H9 (cell line): ENCODE measurements around the gene RAB3IL1. TPM values are rescaled to one million over a fixed set of nuclear protein-coding genes. Genes with fewer than 3 reads are reported as not detected.

ENCODE experiments used
- DNase-seq: peaks from one replicate; pipeline ENCODE4 v3.0.0-alpha.2; 2017
- H2AFZ ChIP-seq: one replicate; pipeline ENCODE4 v1.6.1; 2013; ENCODE audit warnings: mild to moderate bottlenecking, low read length, control low read depth, moderate library complexity
- H2AK5ac ChIP-seq: 2 replicates; pipeline ENCODE4 v1.6.1; 2013; ENCODE audit warnings: low read length, control low read depth, mixed read lengths; ENCODE audit not compliant: insufficient read length
- H2BK120ac ChIP-seq: one replicate; pipeline ENCODE4 v1.6.1; 2013; ENCODE audit warnings: low read depth, mild to moderate bottlenecking, low read length, control low read depth, inconsistent platforms; ENCODE audit not compliant: poor library complexity, severe bottlenecking
- H2BK12ac ChIP-seq: 2 replicates; pipeline ENCODE4 v1.6.1; 2013; ENCODE audit warnings: low read length, control low read depth, mixed read lengths, low read depth; ENCODE audit not compliant: insufficient read length
- H2BK15ac ChIP-seq: 2 replicates; pipeline ENCODE4 v1.6.1; 2013; ENCODE audit warnings: low read depth, low read length, control low read depth
- H2BK20ac ChIP-seq: one replicate; pipeline ENCODE4 v1.6.1; 2013; ENCODE audit warnings: low read depth, mild to moderate bottlenecking, low read length, control low read depth, inconsistent platforms; ENCODE audit not compliant: poor library complexity, severe bottlenecking
- H2BK5ac ChIP-seq: 2 replicates; pipeline ENCODE4 v1.6.1; 2013; ENCODE audit warnings: low read length, control low read depth, mixed read lengths; ENCODE audit not compliant: insufficient read length
- H3K14ac ChIP-seq: 2 replicates; pipeline ENCODE4 v1.6.1; 2013; ENCODE audit warnings: low read length, control low read depth; ENCODE audit not compliant: insufficient read depth
- H3K18ac ChIP-seq: 2 replicates; pipeline ENCODE4 v1.6.1; 2013; ENCODE audit warnings: low read depth, mild to moderate bottlenecking, mixed read lengths, low read length, control low read depth; ENCODE audit not compliant: insufficient read length
- H3K23ac ChIP-seq: 2 replicates; pipeline ENCODE4 v1.6.1; 2013; ENCODE audit warnings: low read length, control low read depth, mixed read lengths, low read depth; ENCODE audit not compliant: insufficient read length
- H3K23me2 ChIP-seq: 2 replicates; pipeline ENCODE4 v1.6.1; 2013; ENCODE audit warnings: low read depth, mild to moderate bottlenecking, mixed read lengths, low read length, control low read depth; ENCODE audit not compliant: insufficient read length, poor library complexity, severe bottlenecking
- H3K27ac ChIP-seq: 2 replicates; pipeline ENCODE4 v1.5.1; 2013; ENCODE audit warnings: low read length, control low read depth, mixed read lengths, low read depth; ENCODE audit not compliant: insufficient read length
- H3K27me3 ChIP-seq: 2 replicates; pipeline ENCODE4 v1.6.1; 2013; ENCODE audit warnings: low read length, control low read depth, inconsistent platforms; ENCODE audit not compliant: insufficient read depth
- H3K4ac ChIP-seq: 2 replicates; pipeline ENCODE4 v1.6.1; 2013; ENCODE audit warnings: low read depth, mild to moderate bottlenecking, control low read depth, inconsistent platforms, low read length, moderate library complexity
- H3K4me1 ChIP-seq: 2 replicates; pipeline ENCODE4 v1.6.1; 2013; ENCODE audit warnings: low read length, control low read depth, inconsistent platforms; ENCODE audit not compliant: insufficient read depth
- H3K4me2 ChIP-seq: 2 replicates; pipeline ENCODE4 v1.6.1; 2013; ENCODE audit warnings: low read length, control low read depth, mixed read lengths; ENCODE audit not compliant: insufficient read length, insufficient read depth
- H3K56ac ChIP-seq: 2 replicates; pipeline ENCODE4 v1.6.1; 2013; ENCODE audit warnings: low read depth, mild to moderate bottlenecking, mixed read lengths, low read length, control low read depth; ENCODE audit not compliant: insufficient read length
- H3K79me1 ChIP-seq: 2 replicates; pipeline ENCODE4 v1.6.1; 2013; ENCODE audit warnings: low read depth, mild to moderate bottlenecking, moderate library complexity, low read length, control low read depth, inconsistent platforms; ENCODE audit not compliant: insufficient read depth, poor library complexity, severe bottlenecking
- H3K79me2 ChIP-seq: 2 replicates; pipeline ENCODE4 v1.6.1; 2013; ENCODE audit warnings: low read length, control low read depth, inconsistent platforms; ENCODE audit not compliant: insufficient read depth
- H3K9ac ChIP-seq: 2 replicates; pipeline ENCODE4 v1.6.1; 2013; ENCODE audit warnings: low read length, control low read depth, mixed read lengths; ENCODE audit not compliant: insufficient read length; ENCODE audit errors: extremely low read depth
- H3K9me3 ChIP-seq: one replicate; pipeline ENCODE4 v1.6.1; 2013; ENCODE audit warnings: low read depth, low read length, inconsistent platforms; ENCODE audit not compliant: control insufficient read depth
- H3T11ph ChIP-seq: one replicate; pipeline ENCODE4 v1.6.1; 2013; ENCODE audit warnings: mild to moderate bottlenecking, low read length, control low read depth, inconsistent platforms
- H4K20me1 ChIP-seq: one replicate; pipeline ENCODE4 v1.6.1; 2013; ENCODE audit not compliant: control insufficient read depth, insufficient read length, insufficient read depth
- H4K5ac ChIP-seq: 2 replicates; pipeline ENCODE4 v1.6.1; 2013; ENCODE audit warnings: low read depth, mild to moderate bottlenecking, mixed read lengths, low read length, control low read depth; ENCODE audit not compliant: insufficient read length
- H4K8ac ChIP-seq: replicated peaks from 2 replicates; pipeline ENCODE4 v1.6.1; 2013; ENCODE audit warnings: low read length, control low read depth, mixed read lengths, low read depth; ENCODE audit not compliant: insufficient read length
- H4K91ac ChIP-seq: 2 replicates; pipeline ENCODE4 v1.6.1; 2013; ENCODE audit warnings: low read depth, mild to moderate bottlenecking, moderate library complexity, mixed read lengths, low read length, control low read depth; ENCODE audit not compliant: insufficient read length
- H3K27ac Mint-ChIP-seq, 3 experiments: 2 replicates in 2 of 3; 3 replicates in 1 of 3; pipeline ENCODE4 v1.8.0; 2020 to 2021; ENCODE audit warnings: mixed read lengths in 3 of 3, mild to moderate bottlenecking in 1 of 3, moderate library complexity in 1 of 3
- H3K27me3 Mint-ChIP-seq: 2 replicates; pipeline ENCODE4 v1.8.0; 2021; ENCODE audit warnings: low read depth, mild to moderate bottlenecking, moderate library complexity, mixed read lengths
- H3K36me3 Mint-ChIP-seq, 3 experiments: 2 replicates in 2 of 3; 3 replicates in 1 of 3; pipeline ENCODE4 v1.8.0; 2020 to 2021; ENCODE audit warnings: low read depth in 3 of 3, mixed read lengths in 3 of 3; ENCODE audit not compliant: insufficient read depth in 1 of 3
- H3K4me1 Mint-ChIP-seq, 2 experiments: 2 replicates each; pipeline ENCODE4 v1.8.0; 2020; ENCODE audit warnings: mixed read lengths in 2 of 2
- H3K4me3 Mint-ChIP-seq, 2 experiments: 2 replicates in 1 of 2; 3 replicates in 1 of 2; pipeline ENCODE4 v1.8.0; 2020 to 2021; ENCODE audit warnings: mild to moderate bottlenecking in 2 of 2, mixed read lengths in 2 of 2, moderate library complexity in 1 of 2
- H3K9me3 Mint-ChIP-seq, 2 experiments: 2 replicates in 1 of 2; 3 replicates in 1 of 2; pipeline ENCODE4 v1.8.0; 2020; ENCODE audit warnings: mild to moderate bottlenecking in 2 of 2, mixed read lengths in 2 of 2, moderate library complexity in 1 of 2
- WGBS: extraction: QIAGEN DNeasy Blood & Tissue Kit; methylation state at CpG from one replicate; pipeline ENCODE4 v1.1.7; 2013; ENCODE audit warnings: missing lambda C conversion rate, low lambda C conversion rate, mixed read lengths; ENCODE audit not compliant: insufficient read length; ENCODE audit errors: extremely low coverage; 5-methylcytosine and 5-hydroxymethylcytosine counted together
- total RNA-seq: library from RNA; stranded (reverse); gene quantifications from 2 replicates; pipeline ENCODE4 v1.2.1, GENCODE V29; 2021
- TF ChIP-seq, protein P1 (sequence below): fragments of 200-600 bp; sonication (generic); conservative IDR thresholded peaks from 3 replicates; pipeline ENCODE4 v1.8.0; 2021; ENCODE audit warnings: antibody characterized with exemption, mild to moderate bottlenecking

RAB3IL1 gene
- total RNA-seq, 1 experiment from 2014 or later: 2.4 TPM

DNA sequence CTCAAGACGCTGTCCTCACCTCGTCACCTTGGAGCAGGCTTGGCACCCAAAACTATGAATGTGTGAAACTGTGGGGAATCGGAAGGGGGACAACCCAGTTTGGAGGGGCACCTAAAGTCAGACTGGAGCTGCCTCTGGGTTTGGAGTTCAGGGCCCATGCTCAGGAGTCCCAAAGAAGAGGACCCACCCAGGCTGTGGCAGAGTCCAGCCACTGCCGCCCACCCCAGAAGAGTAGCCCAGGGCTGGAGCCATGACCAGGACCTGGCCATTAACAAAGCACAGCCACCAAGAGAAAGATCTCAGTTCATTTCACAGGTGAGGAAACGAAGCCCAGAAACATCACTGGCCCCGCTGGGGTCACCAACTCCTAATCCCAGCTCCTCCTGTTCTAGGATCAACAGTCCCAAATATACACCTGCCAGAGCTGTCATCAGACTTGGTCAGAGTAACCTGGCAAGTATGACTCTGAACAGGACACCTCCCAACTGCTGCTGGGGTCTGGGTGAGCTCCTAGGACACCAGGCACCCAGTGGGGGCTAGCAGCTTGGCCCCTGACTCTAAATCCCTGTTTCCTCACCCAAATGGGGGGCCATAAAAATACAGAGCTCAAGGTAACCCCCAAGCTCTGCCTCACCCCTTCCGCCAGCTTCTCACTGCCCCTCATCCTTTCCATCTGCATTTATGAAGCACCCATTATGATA, 2.7 kb downstream of the RAB3IL1 start:
- H3K4me3 Mint-ChIP-seq: no peak overlapping the region
- Histone ChIP-seq H3K4ac (no peak overlapping the region), H2AFZ (no peak overlapping the region), H3K79me1 (no peaks in the 10 kb centered on the region), H3K14ac (no peak overlapping the region), H2BK5ac (no peak overlapping the region), H2AK5ac (no peak overlapping the region), H3K4me2 (no peak overlapping the region), H2BK15ac (no peak overlapping the region), H4K5ac (no peak overlapping the region), H3K4me1 (no peaks in the 10 kb centered on the region), H3K9ac (no peak overlapping the region), H3K23ac (no peak overlapping the region), H3K9me3 (no peaks in the 10 kb centered on the region), H3K27ac (no peak overlapping the region), H3K23me2 (peaks cover 5% of the 10 kb centered on the region), H3T11ph (no peak overlapping the region), H3K79me2 (no peaks in the 10 kb centered on the region), H2BK20ac (no peak overlapping the region), H3K18ac (no peak overlapping the region), H2BK12ac (no peak overlapping the region), H3K27me3 (no peaks in the 10 kb centered on the region; the same call in 1 of the 2 replicates), H2BK120ac (no peak overlapping the region), H3K56ac (no peak overlapping the region), H4K20me1 (no peaks in the 10 kb centered on the region), H4K91ac (no peak overlapping the region), H4K8ac (no peak overlapping the region)
- H3K36me3 Mint-ChIP-seq: no peaks in the 10 kb centered on the region
- peaks cover 48% of the 10 kb centered on the region for H3K27me3 Mint-ChIP-seq
- DNase-seq: no peak
- H3K27ac Mint-ChIP-seq: no peak overlapping the region
- TF ChIP-seq, protein P1, sequence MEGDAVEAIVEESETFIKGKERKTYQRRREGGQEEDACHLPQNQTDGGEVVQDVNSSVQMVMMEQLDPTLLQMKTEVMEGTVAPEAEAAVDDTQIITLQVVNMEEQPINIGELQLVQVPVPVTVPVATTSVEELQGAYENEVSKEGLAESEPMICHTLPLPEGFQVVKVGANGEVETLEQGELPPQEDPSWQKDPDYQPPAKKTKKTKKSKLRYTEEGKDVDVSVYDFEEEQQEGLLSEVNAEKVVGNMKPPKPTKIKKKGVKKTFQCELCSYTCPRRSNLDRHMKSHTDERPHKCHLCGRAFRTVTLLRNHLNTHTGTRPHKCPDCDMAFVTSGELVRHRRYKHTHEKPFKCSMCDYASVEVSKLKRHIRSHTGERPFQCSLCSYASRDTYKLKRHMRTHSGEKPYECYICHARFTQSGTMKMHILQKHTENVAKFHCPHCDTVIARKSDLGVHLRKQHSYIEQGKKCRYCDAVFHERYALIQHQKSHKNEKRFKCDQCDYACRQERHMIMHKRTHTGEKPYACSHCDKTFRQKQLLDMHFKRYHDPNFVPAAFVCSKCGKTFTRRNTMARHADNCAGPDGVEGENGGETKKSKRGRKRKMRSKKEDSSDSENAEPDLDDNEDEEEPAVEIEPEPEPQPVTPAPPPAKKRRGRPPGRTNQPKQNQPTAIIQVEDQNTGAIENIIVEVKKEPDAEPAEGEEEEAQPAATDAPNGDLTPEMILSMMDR: no peak
- WGBS: no CpG with 5 or more reads among the region's 7 CpGs
- no peaks in the 10 kb centered on the region for H3K9me3 Mint-ChIP-seq
- peaks cover 13 to 21% of the 10 kb centered on the region in 2 experiments for H3K4me1 Mint-ChIP-seq
